Colonic mucosa (tissue), 4 donors: Measurements from ENCODE around the gene PCDHGA1. TPM values are rescaled to one million over a fixed set of nuclear protein-coding genes. Genes with fewer than 3 reads are reported as not detected.
A peak's percentile ranks its signal among the peaks of the same experiment; 100 is the strongest.
"Not testable (repeated sequence)": the region's sequence is repeated elsewhere in the genome, so short reads cannot be mapped to it uniquely, and the experiment has no call there.

Experiments
- DNase-seq: peaks from one replicate; pipeline ENCODE4 v3.0.0-alpha.2; 2020
- H3K27ac ChIP-seq: fragments of 200-600 bp; one replicate; pipeline ENCODE4 v1.8.0; 2021
- H3K27me3 ChIP-seq: fragments of 200-600 bp; one replicate; pipeline ENCODE4 v1.8.0; 2021
- H3K36me3 ChIP-seq: fragments of 200-600 bp; one replicate; pipeline ENCODE4 v1.8.0; 2021
- H3K4me1 ChIP-seq: fragments of 200-600 bp; one replicate; pipeline ENCODE4 v1.8.0; 2021; ENCODE audit warnings: mild to moderate bottlenecking
- H3K4me3 ChIP-seq: fragments of 200-600 bp; one replicate; pipeline ENCODE4 v1.8.0; 2021
- H3K9ac ChIP-seq, 2 donors: one replicate each; pipeline ENCODE4 v1.7.0; 2013; ENCODE audit warnings: control low read depth in 2 of 2, low read depth in 2 of 2, low read length in 2 of 2
- H3K9me3 ChIP-seq: fragments of 200-600 bp; one replicate; pipeline ENCODE4 v1.8.0; 2021
- CTCF ChIP-seq: fragments of 200-600 bp; IDR thresholded peaks from one replicate; pipeline ENCODE4 v1.8.0; 2022; ENCODE audit warnings: antibody characterized with exemption, mild to moderate bottlenecking
- intact Hi-C: fragments of 100-400 bp; cut with DNase I; formaldehyde crosslinking; loops from one replicate; pipeline ENCODE4 v1.14.1; 2022
- total RNA-seq, 2 donors: library from RNA; stranded (reverse); fragmentation: NEBNext Ultra II Directional in 1 of 2; extraction: Animal tissue kit (Norgen Biotek cat#: 25700) in 1 of 2; gene quantifications; one replicate each; pipeline ENCODE4 v1.2.1, GENCODE V29; 2021
- donor health status: healthy.
- donor health status: DM: no; HTN: no; CAD: no.
- donor health status: DM: no; HTN: no; CAD: no.

The PCDHGA1 gene
- total RNA-seq, 2 donors from 2014 or later, result 0.10 to 0.37 TPM

- Histone ChIP-seq H3K9ac (no peak within 1 kb of the TSS), H3K27ac (no peak within 1 kb of the TSS), H3K9me3 (no peaks in the 10 kb centered on the region), H3K36me3 (no peaks in the 10 kb centered on the region), H3K4me1 (no peaks in the 10 kb centered on the region), H3K27me3 (no peaks in the 10 kb centered on the region), H3K4me3 (no peak within 1 kb of the TSS)
- intact Hi-C loops, result no loop called here
- no peak for TF ChIP-seq CTCF
- DNase-seq, result no peak
These were observed 62.3 kb downstream of the PCDHGA1 start, which contains the start of gene PCDHGA8 for GRCh38 chr5:141392429-141393198. Gene PCDHGA8 (plus strand): TSS chr5:141392633. CDS start chr5:141392814, 181 bp downstream.

- TF ChIP-seq CTCF, result no peak
- Histone ChIP-seq H3K27me3 (no peaks in the 10 kb centered on the region), H3K4me3 (no peak overlapping the region), H3K9ac (no peak overlapping the region), H3K36me3 (no peaks in the 10 kb centered on the region), H3K27ac (no peak overlapping the region), H3K9me3 (no peaks in the 10 kb centered on the region), H3K4me1 (no peaks in the 10 kb centered on the region)
- DNase-seq, result no peak
- intact Hi-C loops, result no loop called here
These were observed 63.0 kb downstream of the PCDHGA1 start for GRCh38 chr5:141393267-141393666.

- H3K4me3 ChIP-seq, H3K27me3 ChIP-seq, intact Hi-C loops, H3K36me3 ChIP-seq, H3K4me1 ChIP-seq, DNase-seq, H3K9me3 ChIP-seq, H3K9ac ChIP-seq, H3K27ac ChIP-seq: not testable (repeated sequence)
These were observed 64.3 kb downstream of the PCDHGA1 start for GRCh38 chr5:141394401-141395187.

GRCh38 chr5:141397756-141398551, 67.6 kb downstream of the PCDHGA1 start, which contains the start of gene PCDHGB5:
Gene PCDHGB5 (plus strand): TSS chr5:141397947. CDS start chr5:141398128, 181 bp downstream.
- H3K4me3 ChIP-seq, H3K4me1 ChIP-seq, H3K27ac ChIP-seq, intact Hi-C loops, H3K9ac ChIP-seq, H3K9me3 ChIP-seq, H3K36me3 ChIP-seq, H3K27me3 ChIP-seq: not testable (repeated sequence)
- peak; percentile 52 for TF ChIP-seq CTCF
- peak; percentile 40 for DNase-seq

GRCh38 chr5:141398608-141399007, 68.3 kb downstream of the PCDHGA1 start:
- DNase-seq, result no peak
- H3K27ac ChIP-seq, result no peak overlapping the region
- H3K4me3 ChIP-seq, result no peak overlapping the region
- intact Hi-C loops, result no loop called here
- H3K9ac ChIP-seq, result no peak overlapping the region
- H3K36me3 ChIP-seq, result no peaks in the 10 kb centered on the region
- no peaks in the 10 kb centered on the region for H3K4me1 ChIP-seq
- no peaks in the 10 kb centered on the region for H3K9me3 ChIP-seq
- H3K27me3 ChIP-seq, result no peaks in the 10 kb centered on the region
- no peak for TF ChIP-seq CTCF
